Measurements from ENCODE around the gene AMOTL2.

DNA sequence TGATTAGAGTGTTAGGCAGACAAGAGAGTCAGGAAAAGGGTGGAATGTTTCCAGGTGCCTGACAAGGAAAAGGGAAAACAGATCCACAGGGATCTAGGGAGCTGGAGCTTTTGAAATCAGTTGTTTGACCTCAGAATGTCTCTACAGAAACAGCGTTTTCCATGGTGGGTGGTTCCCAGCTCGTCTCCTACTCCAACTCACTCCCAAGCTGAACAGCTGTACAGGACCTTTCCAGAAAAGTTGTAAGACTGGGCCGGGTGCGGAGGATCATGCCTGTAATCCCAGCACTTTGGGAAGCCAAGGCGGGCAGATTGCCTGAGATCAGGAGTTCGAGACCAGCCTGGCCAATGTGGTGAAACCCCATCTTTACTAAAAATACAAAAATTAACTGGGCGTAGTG lies 67.9 kb downstream of the AMOTL2 start:
- TF ChIP-seq, protein P1, sequence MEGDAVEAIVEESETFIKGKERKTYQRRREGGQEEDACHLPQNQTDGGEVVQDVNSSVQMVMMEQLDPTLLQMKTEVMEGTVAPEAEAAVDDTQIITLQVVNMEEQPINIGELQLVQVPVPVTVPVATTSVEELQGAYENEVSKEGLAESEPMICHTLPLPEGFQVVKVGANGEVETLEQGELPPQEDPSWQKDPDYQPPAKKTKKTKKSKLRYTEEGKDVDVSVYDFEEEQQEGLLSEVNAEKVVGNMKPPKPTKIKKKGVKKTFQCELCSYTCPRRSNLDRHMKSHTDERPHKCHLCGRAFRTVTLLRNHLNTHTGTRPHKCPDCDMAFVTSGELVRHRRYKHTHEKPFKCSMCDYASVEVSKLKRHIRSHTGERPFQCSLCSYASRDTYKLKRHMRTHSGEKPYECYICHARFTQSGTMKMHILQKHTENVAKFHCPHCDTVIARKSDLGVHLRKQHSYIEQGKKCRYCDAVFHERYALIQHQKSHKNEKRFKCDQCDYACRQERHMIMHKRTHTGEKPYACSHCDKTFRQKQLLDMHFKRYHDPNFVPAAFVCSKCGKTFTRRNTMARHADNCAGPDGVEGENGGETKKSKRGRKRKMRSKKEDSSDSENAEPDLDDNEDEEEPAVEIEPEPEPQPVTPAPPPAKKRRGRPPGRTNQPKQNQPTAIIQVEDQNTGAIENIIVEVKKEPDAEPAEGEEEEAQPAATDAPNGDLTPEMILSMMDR (IDR thresholded peaks at IDR 0.05) = no peak
- no peak for TF ChIP-seq EZH2 (IDR thresholded peaks at IDR 0.05; ENCODE audit: borderline replicate concordance, insufficient read depth, low read depth, low read length, poor library complexity, severe bottlenecking)
